Uterus (tissue), 2 donors: ENCODE data around the gene KRTAP13-1.

ENCODE experiments used
- POLR2A ChIP-seq, 2 donors: fragments of 450-650 bp; IDR thresholded peaks; one replicate each; pipeline ENCODE4 v1.6.1; 2016; ENCODE audit warnings: antibody characterized with exemption in 2 of 2, mild to moderate bottlenecking in 1 of 2, moderate library complexity in 1 of 2
- TF ChIP-seq, protein P1 (sequence below), 4 experiments: fragments of 200-600 bp in 2 of 4; fragments of 450-650 bp in 2 of 4; sonication (generic) in 2 of 4; IDR thresholded peaks; one replicate each; pipeline ENCODE4 v1.5.1; 2016 to 2019; ENCODE audit warnings: antibody characterized with exemption in 4 of 4, mild to moderate bottlenecking in 2 of 4, moderate library complexity in 1 of 4

DNA sequence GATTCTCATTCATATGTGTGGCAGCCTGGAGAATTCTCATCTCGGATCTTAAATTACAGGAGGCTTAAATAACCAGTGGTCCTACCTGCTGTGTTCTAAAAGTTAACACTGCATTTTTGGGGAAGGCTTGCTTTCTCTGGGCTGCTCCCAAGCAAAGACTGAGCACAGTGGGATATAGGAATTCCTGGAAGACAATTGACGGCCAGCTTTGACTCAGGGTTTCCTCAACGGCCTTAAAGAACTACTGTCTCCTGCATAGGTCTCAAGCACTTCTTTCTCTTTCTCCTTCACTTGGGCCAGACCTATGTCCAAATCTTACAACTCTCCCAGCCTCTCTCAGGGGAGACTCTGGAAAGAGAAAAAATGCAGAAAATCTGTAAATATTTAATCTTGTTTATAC lies 30.9 kb downstream of the KRTAP13-1 start:
- TF ChIP-seq, protein P1, sequence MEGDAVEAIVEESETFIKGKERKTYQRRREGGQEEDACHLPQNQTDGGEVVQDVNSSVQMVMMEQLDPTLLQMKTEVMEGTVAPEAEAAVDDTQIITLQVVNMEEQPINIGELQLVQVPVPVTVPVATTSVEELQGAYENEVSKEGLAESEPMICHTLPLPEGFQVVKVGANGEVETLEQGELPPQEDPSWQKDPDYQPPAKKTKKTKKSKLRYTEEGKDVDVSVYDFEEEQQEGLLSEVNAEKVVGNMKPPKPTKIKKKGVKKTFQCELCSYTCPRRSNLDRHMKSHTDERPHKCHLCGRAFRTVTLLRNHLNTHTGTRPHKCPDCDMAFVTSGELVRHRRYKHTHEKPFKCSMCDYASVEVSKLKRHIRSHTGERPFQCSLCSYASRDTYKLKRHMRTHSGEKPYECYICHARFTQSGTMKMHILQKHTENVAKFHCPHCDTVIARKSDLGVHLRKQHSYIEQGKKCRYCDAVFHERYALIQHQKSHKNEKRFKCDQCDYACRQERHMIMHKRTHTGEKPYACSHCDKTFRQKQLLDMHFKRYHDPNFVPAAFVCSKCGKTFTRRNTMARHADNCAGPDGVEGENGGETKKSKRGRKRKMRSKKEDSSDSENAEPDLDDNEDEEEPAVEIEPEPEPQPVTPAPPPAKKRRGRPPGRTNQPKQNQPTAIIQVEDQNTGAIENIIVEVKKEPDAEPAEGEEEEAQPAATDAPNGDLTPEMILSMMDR (IDR thresholded peaks at IDR 0.05), result no peak
- no peak for TF ChIP-seq POLR2A (IDR thresholded peaks at IDR 0.05)
